Measurements from ENCODE around the gene HPS3.

HPS3 gene

DNA sequence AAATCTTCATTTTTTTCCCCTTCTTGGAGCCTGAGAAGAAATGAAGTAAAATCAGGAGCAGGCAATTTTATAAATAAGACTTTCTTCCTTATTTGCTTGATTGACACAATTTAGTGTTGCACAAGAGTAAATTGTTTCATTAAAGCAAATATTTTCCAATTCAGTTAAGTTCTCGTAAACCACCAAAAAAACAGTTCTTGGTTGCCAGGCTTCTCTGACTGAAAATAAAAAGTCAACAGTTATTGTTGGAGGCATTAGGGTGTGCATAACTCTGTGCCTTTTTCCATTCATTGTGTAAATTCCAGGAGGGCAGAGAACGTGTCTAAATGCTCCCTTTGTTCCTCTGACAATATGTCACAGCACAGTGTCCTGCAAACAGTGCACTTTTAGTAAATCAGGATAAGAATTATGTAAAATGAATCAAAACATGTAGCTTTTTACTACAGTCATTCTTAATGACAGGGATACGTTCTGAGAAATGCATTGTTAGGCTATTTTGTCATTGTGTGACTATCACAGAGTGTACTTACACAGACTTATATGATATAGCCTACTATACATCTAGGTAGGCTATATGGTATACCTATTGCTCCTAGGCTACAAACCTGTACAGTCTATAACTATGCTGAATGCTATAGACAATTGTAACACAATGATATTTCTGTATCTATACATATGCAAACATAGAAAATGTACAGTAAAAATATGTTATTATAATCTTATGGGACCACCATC lies 92.5 kb downstream of the HPS3 start, which contains the start of gene CP:
Gene CP (minus strand): TSS at position 47 of the 735 bp plus-strand sequence. CDS start 37 bp downstream, at position 10.
- Mint-ChIP-seq H3K4me1 (ENCODE audit: low read depth) (peaks cover 28% of the 10 kb centered on the region), H3K27me3 (no peaks in the 10 kb centered on the region), H3K36me3 (ENCODE audit: low read depth) (no peaks in the 10 kb centered on the region), H3K27ac (no peak within 1 kb of the TSS), H3K4me3 (no peak within 1 kb of the TSS), H3K9me3 (no peaks in the 10 kb centered on the region)

All from stimulated activated naive CD8-positive, alpha-beta T cell treated with anti-CD3 and anti-CD28 coated beads, Interleukin-15, Interleukin-2, amounts not matched to agents 100 ng/mL and 50 ng/mL, for 24 hours (primary cell).